ENCODE data around the gene PSG2. TPM values are rescaled to one million over a fixed set of nuclear protein-coding genes. Genes with fewer than 3 reads are reported as not detected.
"Not testable (repeated sequence)": the region's sequence is repeated elsewhere in the genome, so short reads cannot be mapped to it uniquely, and the experiment has no call there.

PSG2 gene
- not detected in 2 replicates for total RNA-seq

DNA sequence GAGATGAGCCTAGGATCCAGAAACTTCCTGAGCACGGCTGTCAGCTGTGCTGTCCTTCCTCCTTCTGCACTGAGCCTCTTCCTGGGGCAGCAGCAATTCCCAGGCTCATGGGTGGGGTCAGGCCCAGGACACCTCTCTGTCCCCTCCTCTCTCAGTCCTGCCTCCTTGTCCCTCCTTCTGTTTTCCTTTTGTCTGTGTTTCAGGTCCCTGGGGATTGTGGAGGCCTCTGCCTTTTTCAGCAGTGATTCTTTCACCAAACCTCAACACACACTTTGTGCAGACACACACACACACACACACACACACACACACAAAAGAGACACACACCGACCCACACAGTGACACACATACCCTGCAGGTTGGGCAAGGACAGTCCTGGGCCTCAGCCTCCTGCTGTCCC, at the start of gene PSG2:
TSS of gene PSG2 (minus strand) at position 101 of the 400 bp plus-strand sequence. CDS start 132 bp downstream, outside the sequence.
- H3K9me3 Mint-ChIP-seq; H3K27me3 Mint-ChIP-seq; intact Hi-C loops (cut with micrococcal nuclease); H3K4me1 Mint-ChIP-seq; H3K36me3 Mint-ChIP-seq (ENCODE audit: low read depth); H3K27ac Mint-ChIP-seq; H3K4me3 Mint-ChIP-seq; DNase-seq: not testable (repeated sequence)

DNA sequence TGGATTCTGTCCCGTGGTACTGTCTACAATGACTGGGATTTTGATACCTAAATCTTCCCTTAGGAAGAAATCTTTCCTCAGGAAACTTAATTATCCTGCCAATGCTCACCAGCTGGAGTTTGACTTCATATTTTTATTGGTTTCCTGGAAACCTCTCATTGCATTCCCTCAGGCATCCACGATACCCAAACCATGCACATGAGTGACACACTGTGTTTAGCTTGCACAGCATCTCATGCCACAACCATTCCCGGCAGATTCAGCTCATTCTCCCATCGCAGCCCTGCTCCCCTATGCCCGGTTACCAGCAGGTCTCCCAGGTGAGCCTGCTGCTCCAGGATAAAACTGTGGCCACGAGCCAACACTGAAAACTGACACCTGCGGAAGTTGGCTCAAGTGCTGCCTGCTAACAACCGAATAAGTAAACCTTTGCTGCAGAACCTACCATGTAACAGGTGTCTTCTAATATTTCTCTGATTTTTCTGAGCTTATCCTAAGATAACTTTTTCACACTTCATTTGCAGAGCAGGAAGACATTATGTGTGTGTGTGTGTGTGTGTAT, 48.9 kb upstream of the PSG2 start:
- H3K27ac Mint-ChIP-seq; intact Hi-C loops (cut with micrococcal nuclease); H3K27me3 Mint-ChIP-seq; H3K9me3 Mint-ChIP-seq; DNase-seq; H3K36me3 Mint-ChIP-seq (ENCODE audit: low read depth); H3K4me1 Mint-ChIP-seq; H3K4me3 Mint-ChIP-seq: not testable (repeated sequence)

DNA sequence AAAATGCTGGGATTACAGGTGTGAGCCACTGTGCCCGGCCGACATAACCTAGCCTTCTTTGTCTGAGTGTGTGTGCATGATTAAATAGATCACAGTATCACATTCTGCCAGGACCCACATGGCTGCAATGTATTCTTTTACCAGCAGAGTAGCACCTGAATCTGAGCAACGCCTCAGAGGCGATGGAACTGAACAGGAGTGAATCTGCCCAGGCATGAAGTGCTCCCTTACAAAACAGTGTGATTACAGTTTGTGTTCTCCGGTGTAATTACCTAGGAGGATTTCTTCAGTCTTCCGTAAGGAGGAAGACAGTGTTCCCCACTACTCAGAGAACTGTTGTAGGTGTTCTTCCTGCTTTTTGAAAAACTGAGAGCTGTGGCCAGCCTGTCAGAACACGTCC, 46.7 kb upstream of the PSG2 start:
- H3K36me3 Mint-ChIP-seq (ENCODE audit: low read depth); intact Hi-C loops (cut with micrococcal nuclease); H3K27me3 Mint-ChIP-seq; DNase-seq; H3K4me1 Mint-ChIP-seq; H3K27ac Mint-ChIP-seq; H3K9me3 Mint-ChIP-seq; H3K4me3 Mint-ChIP-seq: not testable (repeated sequence)

DNA sequence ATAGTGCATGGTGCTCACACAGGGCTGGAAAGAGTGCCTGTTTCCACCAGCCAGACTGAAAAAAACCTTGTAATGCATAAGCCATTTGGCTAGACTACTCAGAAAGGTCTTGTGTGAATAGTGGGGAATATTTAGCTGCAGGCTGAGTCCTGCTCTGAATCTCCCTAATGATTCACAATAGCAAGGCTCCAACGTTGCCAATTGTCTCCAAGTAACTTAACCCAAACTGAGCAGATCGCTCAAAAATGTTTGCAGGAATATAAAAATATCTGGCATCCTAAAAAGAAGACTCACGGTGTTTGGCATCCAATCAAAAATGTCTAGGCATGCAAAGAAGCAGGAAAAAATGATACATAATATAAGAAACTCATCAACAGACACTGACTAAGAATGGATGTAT, 44.8 kb upstream of the PSG2 start:
- H3K36me3 Mint-ChIP-seq (ENCODE audit: low read depth); H3K27me3 Mint-ChIP-seq; intact Hi-C loops (cut with micrococcal nuclease); H3K4me1 Mint-ChIP-seq; H3K9me3 Mint-ChIP-seq; H3K27ac Mint-ChIP-seq; H3K4me3 Mint-ChIP-seq; DNase-seq: not testable (repeated sequence)

DNA sequence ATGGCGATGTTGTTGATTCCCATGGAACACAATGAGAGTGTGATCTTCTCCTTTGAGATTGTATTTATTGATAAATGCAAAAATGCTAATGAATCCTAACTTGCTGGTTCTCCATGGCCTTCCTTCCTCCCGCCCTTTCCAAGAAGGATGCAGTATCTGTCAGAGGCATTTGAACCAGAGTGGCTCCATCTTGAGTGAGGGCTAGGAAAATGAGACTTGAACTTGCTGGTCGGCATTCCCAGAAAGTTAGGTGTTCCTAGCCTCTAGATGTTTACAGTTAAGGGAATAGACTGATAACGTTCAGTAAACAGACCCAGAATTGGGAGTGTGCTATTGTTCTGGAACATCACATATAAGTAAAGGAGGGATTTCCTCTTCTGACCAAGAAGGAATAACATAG, 44.2 kb upstream of the PSG2 start:
- no peaks in the 10 kb centered on the region for H3K36me3 Mint-ChIP-seq (ENCODE audit: low read depth)
- intact Hi-C loops (cut with micrococcal nuclease), result no loop called here
- H3K27me3 Mint-ChIP-seq, result no peaks in the 10 kb centered on the region
- no peaks in the 10 kb centered on the region for H3K4me1 Mint-ChIP-seq
- DNase-seq, result no peak
- H3K9me3 Mint-ChIP-seq, result no peaks in the 10 kb centered on the region
- H3K4me3 Mint-ChIP-seq, result no peak overlapping the region
- H3K27ac Mint-ChIP-seq, result no peak overlapping the region

DNA sequence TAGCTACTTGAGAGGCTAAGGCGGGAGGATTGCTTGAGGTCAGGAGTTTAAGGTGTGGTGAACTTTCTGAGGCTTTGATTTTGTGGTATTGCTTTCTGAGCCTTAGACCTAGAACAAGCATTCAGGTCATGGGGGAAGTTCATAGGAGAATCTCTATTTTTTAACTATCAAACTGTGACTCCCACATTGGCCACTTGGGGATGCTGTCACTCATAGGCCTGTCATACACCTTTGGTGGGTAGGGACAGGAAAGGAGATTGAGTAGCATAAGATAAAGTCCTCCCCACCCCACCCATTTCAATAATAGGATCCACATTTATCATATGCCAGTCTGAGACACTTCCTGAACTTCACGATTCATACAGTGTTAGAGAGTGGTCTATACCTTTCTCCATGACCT, 41.9 kb upstream of the PSG2 start:
- peaks cover 4% of the 10 kb centered on the region for H3K9me3 Mint-ChIP-seq
- DNase-seq, result no peak
- H3K27ac Mint-ChIP-seq, result no peak overlapping the region
- H3K4me3 Mint-ChIP-seq, result no peak overlapping the region
- no peaks in the 10 kb centered on the region for H3K4me1 Mint-ChIP-seq
- intact Hi-C loops (cut with micrococcal nuclease), result no loop called here
- no peaks in the 10 kb centered on the region for H3K36me3 Mint-ChIP-seq (ENCODE audit: low read depth)
- no peaks in the 10 kb centered on the region for H3K27me3 Mint-ChIP-seq

DNA sequence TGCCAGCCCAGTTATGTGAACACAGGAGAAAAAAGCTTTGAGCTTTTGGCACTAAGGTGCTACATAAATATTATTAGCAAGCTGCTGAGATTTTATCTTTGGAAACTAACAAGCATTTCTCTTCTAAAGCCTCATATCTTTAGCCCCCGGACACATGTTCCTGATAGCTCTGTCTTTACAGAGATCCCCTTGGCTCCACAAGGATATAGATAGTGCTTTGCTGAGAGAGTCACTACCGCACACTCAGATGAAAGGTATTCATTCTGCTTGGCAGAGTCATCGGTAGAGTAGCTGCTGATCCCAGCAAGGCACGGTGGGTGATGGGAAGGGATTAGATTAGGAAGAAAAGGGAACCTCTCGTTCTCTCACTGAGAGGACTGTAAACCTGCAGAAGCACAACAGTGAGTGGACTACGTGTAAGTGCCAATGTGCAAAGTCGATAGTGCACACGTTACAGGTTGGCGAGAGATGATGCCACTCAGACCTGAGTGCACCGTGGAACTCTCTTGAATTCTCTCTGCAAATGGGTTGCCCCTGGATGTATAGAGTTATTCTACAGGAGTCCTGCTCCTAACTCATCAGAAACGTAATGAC, 38.0 kb upstream of the PSG2 start:
- H3K27ac Mint-ChIP-seq; H3K4me1 Mint-ChIP-seq; H3K4me3 Mint-ChIP-seq; H3K9me3 Mint-ChIP-seq; H3K36me3 Mint-ChIP-seq (ENCODE audit: low read depth); intact Hi-C loops (cut with micrococcal nuclease); H3K27me3 Mint-ChIP-seq; DNase-seq: not testable (repeated sequence)

DNA sequence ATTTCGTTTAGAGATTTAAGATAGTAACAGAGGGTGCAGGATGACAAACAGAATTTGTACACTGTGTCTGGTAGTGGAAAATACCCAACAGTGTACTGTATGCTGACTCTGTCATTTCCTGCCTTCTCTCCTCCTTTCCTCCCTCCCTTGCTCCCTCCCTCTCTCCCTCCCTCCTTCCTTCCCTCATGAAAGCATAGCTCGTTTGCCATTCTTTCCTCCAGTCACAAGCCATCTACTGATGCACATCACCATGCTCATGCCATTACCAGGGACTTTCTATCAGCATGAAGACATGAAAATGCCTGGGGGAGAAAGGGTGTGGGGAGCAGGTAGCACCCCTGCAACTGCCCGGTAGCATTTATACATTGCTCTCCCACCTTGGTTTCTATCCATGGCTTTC, 37.0 kb upstream of the PSG2 start:
- H3K36me3 Mint-ChIP-seq (ENCODE audit: low read depth); intact Hi-C loops (cut with micrococcal nuclease); H3K27me3 Mint-ChIP-seq; H3K9me3 Mint-ChIP-seq; H3K4me1 Mint-ChIP-seq; H3K4me3 Mint-ChIP-seq; DNase-seq; H3K27ac Mint-ChIP-seq: not testable (repeated sequence)

DNA sequence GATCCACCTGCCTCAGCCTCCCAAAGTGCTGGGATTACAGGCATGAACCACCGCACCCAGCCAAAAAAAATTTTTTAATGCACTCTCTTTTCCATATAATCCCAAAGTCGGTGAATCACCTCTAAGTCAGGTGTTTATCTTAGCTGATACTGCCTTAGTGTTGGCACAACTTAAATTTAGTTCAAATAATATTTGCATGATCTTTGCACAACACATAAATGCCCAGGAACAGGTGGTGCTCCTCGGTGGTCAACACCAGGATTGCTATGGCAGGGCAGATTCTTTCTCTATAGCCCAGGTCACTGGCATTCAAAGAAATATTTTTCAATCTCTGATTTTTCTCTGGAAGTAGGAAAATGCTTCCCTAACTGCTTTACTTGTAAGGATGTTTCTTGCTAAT, 33.9 kb upstream of the PSG2 start:
- H3K27ac Mint-ChIP-seq; DNase-seq; H3K4me1 Mint-ChIP-seq; intact Hi-C loops (cut with micrococcal nuclease); H3K27me3 Mint-ChIP-seq; H3K4me3 Mint-ChIP-seq; H3K9me3 Mint-ChIP-seq; H3K36me3 Mint-ChIP-seq (ENCODE audit: low read depth): not testable (repeated sequence)

DNA sequence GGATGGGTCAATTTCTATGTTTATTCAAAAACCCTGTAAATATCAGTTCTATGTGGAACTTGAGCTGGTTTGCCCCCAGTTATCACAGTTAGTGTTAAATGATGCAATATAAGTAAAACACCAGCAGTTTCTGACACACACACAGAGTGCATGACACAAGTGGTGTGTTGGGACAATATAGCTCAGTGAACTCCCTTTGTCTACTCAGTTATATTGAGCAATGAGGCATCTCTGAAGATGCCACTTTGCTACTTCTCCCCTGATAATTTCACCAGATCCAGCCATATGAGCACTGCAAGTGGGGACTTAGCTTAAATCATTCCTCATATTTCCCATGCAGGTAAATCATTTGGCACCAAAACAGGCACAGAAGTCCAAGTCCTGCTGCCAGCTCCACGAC, 33.0 kb upstream of the PSG2 start:
- H3K4me3 Mint-ChIP-seq; H3K27me3 Mint-ChIP-seq; H3K9me3 Mint-ChIP-seq; H3K4me1 Mint-ChIP-seq; H3K36me3 Mint-ChIP-seq (ENCODE audit: low read depth); H3K27ac Mint-ChIP-seq; intact Hi-C loops (cut with micrococcal nuclease); DNase-seq: not testable (repeated sequence)

DNA sequence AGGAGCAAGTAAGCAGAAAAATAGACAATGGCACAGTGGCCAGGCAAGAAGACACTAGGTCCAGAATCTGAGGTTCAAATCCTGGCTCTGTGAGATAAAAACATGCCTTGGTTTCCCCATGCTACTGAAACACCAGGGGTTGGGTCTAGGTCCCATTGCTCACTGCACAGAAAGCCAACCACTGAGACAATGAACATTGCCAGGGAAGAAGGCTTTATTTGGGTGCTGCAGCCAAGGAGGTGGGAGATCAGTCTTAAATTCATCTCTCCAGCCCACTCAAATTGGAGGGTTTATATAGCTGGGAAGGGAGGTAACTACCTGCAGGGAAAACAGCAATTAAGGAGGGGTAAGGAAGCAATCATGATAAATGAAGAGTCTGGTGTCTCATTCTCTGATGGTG, 32.6 kb upstream of the PSG2 start:
- DNase-seq; H3K9me3 Mint-ChIP-seq; intact Hi-C loops (cut with micrococcal nuclease); H3K4me1 Mint-ChIP-seq; H3K27me3 Mint-ChIP-seq; H3K27ac Mint-ChIP-seq; H3K4me3 Mint-ChIP-seq; H3K36me3 Mint-ChIP-seq (ENCODE audit: low read depth): not testable (repeated sequence)

DNA sequence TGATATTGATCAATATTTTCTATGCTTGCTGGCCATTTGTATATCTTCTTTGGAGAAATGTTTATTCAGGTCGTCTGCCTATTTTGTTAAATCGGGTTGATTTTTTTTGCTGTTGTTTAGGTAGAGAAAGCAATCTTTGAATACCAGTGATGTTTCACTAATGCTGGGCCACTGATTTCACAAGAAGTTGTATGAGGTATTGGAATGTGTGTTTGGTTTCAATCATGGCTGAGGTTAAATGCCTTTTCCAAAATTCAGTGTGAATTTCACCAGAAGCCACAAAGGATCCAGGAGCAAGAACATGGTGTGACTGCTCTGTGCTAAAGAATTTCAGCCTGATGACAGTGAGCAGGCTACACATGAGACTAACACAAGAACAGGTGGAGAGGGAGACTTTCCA, 32.1 kb upstream of the PSG2 start:
- H3K27ac Mint-ChIP-seq; intact Hi-C loops (cut with micrococcal nuclease); H3K4me1 Mint-ChIP-seq; DNase-seq; H3K4me3 Mint-ChIP-seq; H3K36me3 Mint-ChIP-seq (ENCODE audit: low read depth); H3K9me3 Mint-ChIP-seq; H3K27me3 Mint-ChIP-seq: not testable (repeated sequence)

DNA sequence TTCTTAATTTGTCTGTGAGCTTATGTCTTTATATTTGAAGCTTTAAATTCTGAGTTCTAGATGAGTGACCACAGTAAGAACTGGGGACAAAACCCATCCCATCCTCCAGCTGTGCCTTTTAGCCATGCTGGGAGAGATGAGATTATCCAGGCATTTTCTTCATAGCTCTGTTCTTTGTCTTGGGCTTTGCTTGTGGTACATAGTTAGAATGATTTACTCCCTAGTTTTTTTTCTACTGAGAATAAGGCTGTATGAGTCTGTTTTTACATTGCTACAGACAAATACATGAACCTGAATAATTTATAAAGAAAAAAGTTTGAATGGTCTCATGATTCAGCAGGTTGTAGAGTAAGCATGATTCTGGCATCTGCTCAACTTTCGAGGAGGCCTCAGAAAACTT, 24.9 kb upstream of the PSG2 start:
- H3K36me3 Mint-ChIP-seq (ENCODE audit: low read depth); H3K27me3 Mint-ChIP-seq; H3K27ac Mint-ChIP-seq; H3K9me3 Mint-ChIP-seq; H3K4me3 Mint-ChIP-seq; DNase-seq; H3K4me1 Mint-ChIP-seq; intact Hi-C loops (cut with micrococcal nuclease): not testable (repeated sequence)

DNA sequence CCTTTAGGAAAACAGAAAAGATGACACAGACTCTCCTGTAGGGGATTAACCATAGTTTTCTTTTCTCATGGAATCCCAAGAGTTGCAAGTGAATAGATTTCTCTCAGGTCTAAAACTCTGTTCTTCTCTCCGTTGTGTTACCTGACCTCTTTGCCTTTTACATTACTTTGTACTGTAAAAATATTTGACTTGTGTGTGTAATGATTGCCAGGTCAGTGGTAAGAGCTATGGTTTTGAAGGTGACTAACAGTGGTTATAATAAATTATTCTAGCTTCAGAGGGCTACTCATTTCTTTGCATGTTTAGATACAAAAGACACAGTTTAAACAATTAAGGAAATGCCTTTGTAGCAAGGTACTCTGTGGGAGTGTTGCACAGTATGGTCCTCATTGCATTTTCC, 23.0 kb upstream of the PSG2 start:
- H3K4me3 Mint-ChIP-seq, result no peak overlapping the region
- H3K36me3 Mint-ChIP-seq (ENCODE audit: low read depth), result no peaks in the 10 kb centered on the region
- intact Hi-C loops (cut with micrococcal nuclease), result no loop called here
- no peak overlapping the region for H3K27ac Mint-ChIP-seq
- no peaks in the 10 kb centered on the region for H3K27me3 Mint-ChIP-seq
- peaks cover 8% of the 10 kb centered on the region for H3K9me3 Mint-ChIP-seq
- no peaks in the 10 kb centered on the region for H3K4me1 Mint-ChIP-seq
- no peak for DNase-seq

DNA sequence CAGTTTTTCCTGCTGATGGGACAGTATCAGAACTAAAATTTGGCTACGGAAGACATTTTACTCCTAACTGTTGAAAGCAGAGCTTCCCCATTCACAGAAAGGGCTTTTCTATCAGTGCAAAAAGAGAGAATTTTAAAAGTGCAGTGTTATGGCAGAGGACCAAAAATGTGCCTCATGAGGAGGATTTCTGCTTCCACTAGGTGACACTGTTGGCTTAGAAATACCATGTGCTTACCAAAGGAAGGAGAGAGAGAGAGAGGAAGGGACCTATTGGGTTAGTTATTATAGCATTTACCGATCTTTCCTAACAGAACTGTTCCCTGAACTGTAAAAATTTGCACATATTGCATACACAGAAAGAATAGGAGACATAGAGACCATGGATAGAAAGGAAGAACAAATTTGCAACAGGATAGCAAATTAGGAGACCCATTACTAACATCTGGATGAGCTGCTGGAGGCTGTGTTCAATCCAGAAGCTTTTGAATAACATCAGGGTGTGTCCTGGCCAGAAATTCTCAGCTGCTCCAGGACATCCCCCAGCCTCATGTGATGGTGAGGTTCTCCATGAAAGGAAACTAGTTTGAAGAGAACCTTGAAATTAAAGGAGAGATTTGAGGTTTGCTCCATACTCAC, 21.8 kb upstream of the PSG2 start:
- not testable (repeated sequence) for H3K4me3 Mint-ChIP-seq

More for the DNA sequence above, 21.8 kb upstream of the PSG2 start:
- H3K9me3 Mint-ChIP-seq; intact Hi-C loops (cut with micrococcal nuclease); H3K27ac Mint-ChIP-seq; H3K4me1 Mint-ChIP-seq; H3K36me3 Mint-ChIP-seq (ENCODE audit: low read depth); H3K27me3 Mint-ChIP-seq; DNase-seq: not testable (repeated sequence)
